ENCODE measurements around the gene ATP8A2. TPM values are rescaled to one million over a fixed set of nuclear protein-coding genes. Genes with fewer than 3 reads are reported as not detected.
"Not testable (repeated sequence)": the region's sequence is repeated elsewhere in the genome, so short reads cannot be mapped to it uniquely, and the experiment has no call there.

Gene ATP8A2
- total RNA-seq, 2 donors from 2014 or later: 0.41 to 1.6 TPM

GRCh38 chr13:25778808-25779305, 407.1 kb downstream of the ATP8A2 start:
- ATAC-seq (ENCODE audit: insufficient number of reproducible peaks, low FRiP score, low read depth): no peak
- no peak for DNase-seq (ENCODE audit: low spot score)
- TF ChIP-seq CTCF (IDR thresholded peaks at IDR 0.05): no peak
- Histone ChIP-seq H3K9me3 (no peaks in the 10 kb centered on the region), H3K27me3 (replicated peaks; ENCODE audit: insufficient read depth) (no peaks in the 10 kb centered on the region), H3K36me3 (no peaks in the 10 kb centered on the region), H3K27ac (no peak overlapping the region), H3K4me1 (ENCODE audit: control insufficient read depth in 1 of 2, low read depth in 2 of 2) (no peaks in the 10 kb centered on the region), H3K4me3 (no peak overlapping the region)

GRCh38 chr13:25783076-25783475, 411.3 kb downstream of the ATP8A2 start:
- Histone ChIP-seq H3K4me1 (ENCODE audit: control insufficient read depth in 1 of 2, low read depth in 2 of 2) (no peaks in the 10 kb centered on the region), H3K4me3 (no peak overlapping the region), H3K9me3 (no peaks in the 10 kb centered on the region), H3K27ac (no peak overlapping the region), H3K36me3 (no peaks in the 10 kb centered on the region), H3K27me3 (replicated peaks; ENCODE audit: insufficient read depth) (no peaks in the 10 kb centered on the region)
- no peak for TF ChIP-seq CTCF (IDR thresholded peaks at IDR 0.05)
- ATAC-seq (ENCODE audit: insufficient number of reproducible peaks, low FRiP score, low read depth): no peak
- no peak for DNase-seq (ENCODE audit: low spot score)

- DNase-seq (ENCODE audit: low spot score): no peak
- Histone ChIP-seq H3K27me3 (replicated peaks; ENCODE audit: insufficient read depth) (no peaks in the 10 kb centered on the region), H3K4me3 (no peak overlapping the region), H3K36me3 (no peaks in the 10 kb centered on the region), H3K27ac (no peak overlapping the region), H3K9me3 (no peaks in the 10 kb centered on the region), H3K4me1 (ENCODE audit: control insufficient read depth in 1 of 2, low read depth in 2 of 2) (no peaks in the 10 kb centered on the region)
- no peak for ATAC-seq (ENCODE audit: insufficient number of reproducible peaks, low FRiP score, low read depth)
- no peak for TF ChIP-seq CTCF (IDR thresholded peaks at IDR 0.05)
Observed at GRCh38 chr13:25783601-25784024, 411.8 kb downstream of the ATP8A2 start.

- no peaks in the 10 kb centered on the region for H3K4me1 ChIP-seq (ENCODE audit: control insufficient read depth in 1 of 2, low read depth in 2 of 2)
- H3K36me3 ChIP-seq: no peaks in the 10 kb centered on the region
- DNase-seq (ENCODE audit: low spot score) (no peak), ATAC-seq (ENCODE audit: insufficient number of reproducible peaks, low FRiP score, low read depth) (no peak)
- no peaks in the 10 kb centered on the region for H3K9me3 ChIP-seq
- H3K27ac ChIP-seq: no peak overlapping the region
- no peaks in the 10 kb centered on the region for H3K27me3 ChIP-seq (replicated peaks; ENCODE audit: insufficient read depth)
- H3K4me3 ChIP-seq: no peak overlapping the region
- TF ChIP-seq CTCF (IDR thresholded peaks at IDR 0.05): no peak
Observed at GRCh38 chr13:25784119-25784518, 412.3 kb downstream of the ATP8A2 start.

- not testable (repeated sequence) for H3K4me3 ChIP-seq; H3K36me3 ChIP-seq; H3K9me3 ChIP-seq; ATAC-seq (ENCODE audit: insufficient number of reproducible peaks, low FRiP score, low read depth); DNase-seq (ENCODE audit: low spot score); H3K4me1 ChIP-seq (ENCODE audit: control insufficient read depth in 1 of 2, low read depth in 2 of 2); H3K27ac ChIP-seq; H3K27me3 ChIP-seq (replicated peaks; ENCODE audit: insufficient read depth)
Observed at GRCh38 chr13:25790137-25790536, 418.4 kb downstream of the ATP8A2 start.

- Histone ChIP-seq H3K27me3 (replicated peaks; ENCODE audit: insufficient read depth) (no peaks in the 10 kb centered on the region), H3K9me3 (no peaks in the 10 kb centered on the region), H3K36me3 (no peaks in the 10 kb centered on the region), H3K4me3 (no peak overlapping the region), H3K4me1 (ENCODE audit: control insufficient read depth in 1 of 2, low read depth in 2 of 2) (no peaks in the 10 kb centered on the region), H3K27ac (no peak overlapping the region)
- TF ChIP-seq CTCF (IDR thresholded peaks at IDR 0.05): no peak
- DNase-seq (ENCODE audit: low spot score): no peak
- ATAC-seq (ENCODE audit: insufficient number of reproducible peaks, low FRiP score, low read depth): no peak
Observed at GRCh38 chr13:25795277-25795676, 423.5 kb downstream of the ATP8A2 start.
